ENCODE data around the gene CRISP3. TPM values are rescaled to one million over a fixed set of nuclear protein-coding genes. Genes with fewer than 3 reads are reported as not detected.

CRISP3 gene
- total RNA-seq, 1 donor from 2014 or later, result not detected

GRCh38 chr6:49782293-49782692 lies 38.1 kb upstream of the CRISP3 start:
- TF ChIP-seq, protein P1, sequence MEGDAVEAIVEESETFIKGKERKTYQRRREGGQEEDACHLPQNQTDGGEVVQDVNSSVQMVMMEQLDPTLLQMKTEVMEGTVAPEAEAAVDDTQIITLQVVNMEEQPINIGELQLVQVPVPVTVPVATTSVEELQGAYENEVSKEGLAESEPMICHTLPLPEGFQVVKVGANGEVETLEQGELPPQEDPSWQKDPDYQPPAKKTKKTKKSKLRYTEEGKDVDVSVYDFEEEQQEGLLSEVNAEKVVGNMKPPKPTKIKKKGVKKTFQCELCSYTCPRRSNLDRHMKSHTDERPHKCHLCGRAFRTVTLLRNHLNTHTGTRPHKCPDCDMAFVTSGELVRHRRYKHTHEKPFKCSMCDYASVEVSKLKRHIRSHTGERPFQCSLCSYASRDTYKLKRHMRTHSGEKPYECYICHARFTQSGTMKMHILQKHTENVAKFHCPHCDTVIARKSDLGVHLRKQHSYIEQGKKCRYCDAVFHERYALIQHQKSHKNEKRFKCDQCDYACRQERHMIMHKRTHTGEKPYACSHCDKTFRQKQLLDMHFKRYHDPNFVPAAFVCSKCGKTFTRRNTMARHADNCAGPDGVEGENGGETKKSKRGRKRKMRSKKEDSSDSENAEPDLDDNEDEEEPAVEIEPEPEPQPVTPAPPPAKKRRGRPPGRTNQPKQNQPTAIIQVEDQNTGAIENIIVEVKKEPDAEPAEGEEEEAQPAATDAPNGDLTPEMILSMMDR (IDR thresholded peaks at IDR 0.05), result no peak
- Mint-ChIP-seq H3K27ac (ENCODE audit: unreplicated experiment) (no peak overlapping the region), H3K4me3 (ENCODE audit: unreplicated experiment) (no peak overlapping the region), H3K4me1 (ENCODE audit: low read depth) (no peaks in the 10 kb centered on the region), H3K27me3 (ENCODE audit: low read depth) (peaks cover 2% of the 10 kb centered on the region), H3K36me3 (ENCODE audit: low read depth) (no peaks in the 10 kb centered on the region), H3K9me3 (ENCODE audit: low read depth) (no peaks in the 10 kb centered on the region)
- no peak for DNase-seq (ENCODE audit: low spot score)

- no peak overlapping the region for H3K27ac Mint-ChIP-seq (ENCODE audit: unreplicated experiment)
- no peaks in the 10 kb centered on the region for H3K36me3 Mint-ChIP-seq (ENCODE audit: low read depth)
- H3K27me3 Mint-ChIP-seq (ENCODE audit: low read depth), result peaks cover 2% of the 10 kb centered on the region
- TF ChIP-seq, protein P1 (IDR thresholded peaks at IDR 0.05), result no peak
- DNase-seq (ENCODE audit: low spot score), result no peak
- H3K4me3 Mint-ChIP-seq (ENCODE audit: unreplicated experiment), result no peak overlapping the region
- H3K4me1 Mint-ChIP-seq (ENCODE audit: low read depth), result no peaks in the 10 kb centered on the region
- H3K9me3 Mint-ChIP-seq (ENCODE audit: low read depth), result no peaks in the 10 kb centered on the region
These were observed 32.3 kb upstream of the CRISP3 start for GRCh38 chr6:49776444-49776843.

DNA sequence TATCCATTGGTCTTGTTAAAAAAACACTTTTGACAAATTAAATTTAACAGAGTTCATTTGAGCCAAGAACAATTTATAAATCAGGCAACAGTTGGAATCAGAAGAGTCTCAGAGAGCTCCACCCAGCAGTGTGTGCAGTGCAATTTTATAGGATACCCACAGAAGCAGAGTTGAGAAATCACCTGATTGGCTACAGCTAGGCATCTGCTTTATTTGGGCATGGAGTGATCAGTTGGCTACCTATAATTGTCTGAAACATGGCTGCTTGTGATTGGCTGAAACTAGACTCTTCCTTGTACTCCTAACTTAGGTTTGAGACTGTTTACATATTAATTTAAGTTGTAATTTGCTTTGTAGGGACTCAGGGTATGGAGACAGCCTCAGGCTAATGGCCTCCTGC lies 30.9 kb upstream of the CRISP3 start:
- H3K27me3 Mint-ChIP-seq (ENCODE audit: low read depth), result peaks cover 2% of the 10 kb centered on the region
- H3K36me3 Mint-ChIP-seq (ENCODE audit: low read depth), result no peaks in the 10 kb centered on the region
- TF ChIP-seq, protein P1 (IDR thresholded peaks at IDR 0.05), result no peak
- H3K27ac Mint-ChIP-seq (ENCODE audit: unreplicated experiment), result no peak overlapping the region
- DNase-seq (ENCODE audit: low spot score), result no peak
- H3K4me1 Mint-ChIP-seq (ENCODE audit: low read depth), result no peaks in the 10 kb centered on the region
- H3K4me3 Mint-ChIP-seq (ENCODE audit: unreplicated experiment), result no peak overlapping the region
- no peaks in the 10 kb centered on the region for H3K9me3 Mint-ChIP-seq (ENCODE audit: low read depth)

DNA sequence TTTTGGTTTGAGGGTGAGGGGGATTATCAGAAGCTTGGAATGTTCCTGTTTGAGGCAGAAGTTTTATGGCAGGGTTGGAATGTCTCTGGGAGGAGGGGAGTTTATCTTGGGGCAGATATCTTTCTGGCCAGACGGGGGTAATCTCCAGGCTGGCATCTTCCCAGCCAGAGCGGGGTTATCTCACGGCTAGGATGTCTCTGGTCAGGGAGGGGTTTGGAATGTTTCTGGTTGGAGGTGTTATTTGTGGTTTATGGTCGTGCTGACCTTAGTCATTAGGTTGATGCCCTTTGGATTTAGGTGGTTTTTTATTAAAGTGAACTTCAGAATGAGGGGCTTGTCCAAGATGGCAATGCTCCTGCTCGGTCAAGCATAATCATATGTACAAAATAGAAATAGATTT lies 28.1 kb upstream of the CRISP3 start:
- TF ChIP-seq, protein P1 (IDR thresholded peaks at IDR 0.05), result no peak
- H3K4me3 Mint-ChIP-seq (ENCODE audit: unreplicated experiment), result no peak overlapping the region
- H3K27me3 Mint-ChIP-seq (ENCODE audit: low read depth), result no peaks in the 10 kb centered on the region
- no peaks in the 10 kb centered on the region for H3K36me3 Mint-ChIP-seq (ENCODE audit: low read depth)
- no peaks in the 10 kb centered on the region for H3K4me1 Mint-ChIP-seq (ENCODE audit: low read depth)
- H3K9me3 Mint-ChIP-seq (ENCODE audit: low read depth), result no peaks in the 10 kb centered on the region
- H3K27ac Mint-ChIP-seq (ENCODE audit: unreplicated experiment), result no peak overlapping the region
- DNase-seq (ENCODE audit: low spot score), result no peak

- Mint-ChIP-seq H3K36me3 (ENCODE audit: low read depth) (no peaks in the 10 kb centered on the region), H3K27ac (ENCODE audit: unreplicated experiment) (no peak overlapping the region), H3K9me3 (ENCODE audit: low read depth) (no peaks in the 10 kb centered on the region), H3K4me3 (ENCODE audit: unreplicated experiment) (no peak overlapping the region), H3K27me3 (ENCODE audit: low read depth) (no peaks in the 10 kb centered on the region), H3K4me1 (ENCODE audit: low read depth) (no peaks in the 10 kb centered on the region)
- TF ChIP-seq, protein P1 (IDR thresholded peaks at IDR 0.05), result no peak
- DNase-seq (ENCODE audit: low spot score), result no peak
These were observed 22.6 kb upstream of the CRISP3 start for GRCh38 chr6:49766762-49767161.
